A673 (cell line): Measurements from ENCODE around the gene NOM1. TPM values are rescaled to one million over a fixed set of nuclear protein-coding genes. Genes with fewer than 3 reads are reported as not detected.

Experiments
- BruUV-seq: library from RNA; stranded (reverse); fragments of 400-500 nt; replicated peaks from 2 replicates; lab custom pipeline; 2021; lab: Mats Ljungman, UMichigan
- CTCF ChIA-PET: fragments of 300-600 bp; sonication (Branson Sonifier 250); formaldehyde crosslinking; loops from one replicate; lab custom pipeline; 2022; ENCODE audit warnings: antibody characterized with exemption; lab: Charles Lee
- POLR2A ChIA-PET: fragments of 300-600 bp; sonication (Branson Sonifier 250); formaldehyde crosslinking; loops from one replicate; lab custom pipeline; 2022; ENCODE audit warnings: antibody characterized with exemption; ENCODE audit not compliant: low non-redundant PET; lab: Charles Lee
- DNase-seq: peaks from one replicate; pipeline ENCODE4 v3.0.0-alpha.2; 2015; ENCODE audit warnings: low spot score
- H3K27ac ChIP-seq: fragments of 200-600 bp; sonication (generic); 2 replicates; pipeline ENCODE4 v1.5.1; 2016; ENCODE audit warnings: mixed run types, low read depth, mild to moderate bottlenecking, mixed read lengths, antibody characterized with exemption, low read length; ENCODE audit not compliant: poor library complexity, severe bottlenecking
- H3K27me3 ChIP-seq: fragments of 200-600 bp; sonication (generic); replicated peaks from 2 replicates; pipeline ENCODE4 v1.6.1; 2017; ENCODE audit warnings: mixed run types, low read depth, mild to moderate bottlenecking, mixed read lengths, antibody characterized with exemption, low read length; ENCODE audit not compliant: insufficient read depth, poor library complexity
- H3K36me3 ChIP-seq: fragments of 200-600 bp; sonication (generic); 2 replicates; pipeline ENCODE4 v1.6.1; 2016; ENCODE audit warnings: mixed run types, mild to moderate bottlenecking, mixed read lengths, antibody characterized with exemption, low read length; ENCODE audit not compliant: insufficient read depth, poor library complexity, severe bottlenecking
- H3K4me1 ChIP-seq: fragments of 200-600 bp; sonication (generic); 2 replicates; pipeline ENCODE4 v1.6.1; 2017; ENCODE audit warnings: mixed run types, mild to moderate bottlenecking, mixed read lengths, antibody characterized with exemption, low read length; ENCODE audit not compliant: insufficient read depth, poor library complexity, severe bottlenecking
- H3K4me3 ChIP-seq: fragments of 200-600 bp; sonication (generic); 2 replicates; pipeline ENCODE4 v1.5.1; 2016; ENCODE audit warnings: low read depth, mixed run types, mild to moderate bottlenecking, mixed read lengths, low read length; ENCODE audit not compliant: poor library complexity, severe bottlenecking
- H3K9me3 ChIP-seq: fragments of 200-600 bp; sonication (generic); 2 replicates; pipeline ENCODE4 v1.6.1; 2016; ENCODE audit warnings: mixed run types, low read depth, mild to moderate bottlenecking, mixed read lengths, antibody characterized with exemption, low read length; ENCODE audit not compliant: poor library complexity, severe bottlenecking
- CTCF ChIP-seq: fragments of 300-800, 200-600 bp; sonication (generic); conservative IDR thresholded peaks from 2 replicates; pipeline ENCODE4 v1.5.1; 2017; ENCODE audit warnings: low read depth, mild to moderate bottlenecking, antibody characterized with exemption, low read length, moderate library complexity, mixed read lengths
- EZH2 ChIP-seq: fragments of 200-600 bp; sonication (generic); IDR thresholded peaks from 2 replicates; pipeline ENCODE4 v1.6.1; 2017; ENCODE audit warnings: borderline replicate concordance, low read depth, mild to moderate bottlenecking, mixed read lengths, antibody characterized with exemption, low read length; ENCODE audit not compliant: poor library complexity, severe bottlenecking
- intact Hi-C: fragments of 100-400 bp; cut with micrococcal nuclease; formaldehyde crosslinking; loops from one replicate; pipeline ENCODE4 v1.10.0; 2022; ENCODE audit not compliant: unreplicated experiment
- total RNA-seq: library from RNA; stranded (reverse); gene quantifications from 2 replicates; pipeline ENCODE4 v1.2.3, GENCODE V29; 2021

Gene NOM1
- total RNA-seq, 1 experiment from 2014 or later, result 34.1 TPM

- no peaks in the 10 kb centered on the region for H3K27me3 ChIP-seq
- no peak overlapping the region for H3K4me3 ChIP-seq
- ChIA-PET CTCF (no interaction called here), POLR2A (no interaction called here)
- BruUV-seq, result no TSS peak
- H3K36me3 ChIP-seq, result peaks cover 83% of the 10 kb centered on the region
- no peak for TF ChIP-seq EZH2
- TF ChIP-seq CTCF, result no peak
- no peaks in the 10 kb centered on the region for H3K9me3 ChIP-seq
- intact Hi-C loops, result no loop called here
- H3K4me1 ChIP-seq, result no peaks in the 10 kb centered on the region
- no peak overlapping the region for H3K27ac ChIP-seq
- no peak for DNase-seq
These were observed 12.6 kb downstream of the NOM1 start for GRCh38 chr7:156962145-156962544.

- Histone ChIP-seq H3K4me3 (no peak overlapping the region), H3K27me3 (no peaks in the 10 kb centered on the region), H3K27ac (no peak overlapping the region), H3K9me3 (no peaks in the 10 kb centered on the region), H3K4me1 (no peaks in the 10 kb centered on the region), H3K36me3 (peaks cover 81% of the 10 kb centered on the region)
- DNase-seq, result no peak
- intact Hi-C loops, result no loop called here
- ChIA-PET CTCF (no interaction called here), POLR2A (no interaction called here)
- TF ChIP-seq EZH2 (no peak), CTCF (no peak)
- no TSS peak for BruUV-seq
These were observed 13.4 kb downstream of the NOM1 start for GRCh38 chr7:156962897-156963296.

GRCh38 chr7:156963472-156963871 lies 14.0 kb downstream of the NOM1 start:
- intact Hi-C loops, result no loop called here
- H3K36me3 ChIP-seq, result peaks cover 76% of the 10 kb centered on the region
- H3K9me3 ChIP-seq, result no peaks in the 10 kb centered on the region
- POLR2A ChIA-PET, result no interaction called here
- H3K27ac ChIP-seq, result no peak overlapping the region
- DNase-seq, result no peak
- BruUV-seq, result no TSS peak
- H3K4me1 ChIP-seq, result no peaks in the 10 kb centered on the region
- no peaks in the 10 kb centered on the region for H3K27me3 ChIP-seq
- CTCF ChIA-PET, result no interaction called here
- no peak overlapping the region for H3K4me3 ChIP-seq
- TF ChIP-seq CTCF (no peak), EZH2 (no peak)
